Astrocyte (in vitro differentiated cells and primary cell): Measurements from ENCODE around the gene PHLPP2.

ENCODE experiments used
- CTCF ChIP-seq: IDR thresholded peaks from 2 replicates; pipeline ENCODE4 v1.5.1; 2011; ENCODE audit warnings: low read depth, mild to moderate bottlenecking, inconsistent platforms, low read length, moderate library complexity; ENCODE audit not compliant: insufficient read depth
- EZH2 ChIP-seq: IDR thresholded peaks from 2 replicates; pipeline ENCODE4 v1.6.1; 2012; ENCODE audit warnings: mild to moderate bottlenecking, low read length, inconsistent platforms; ENCODE audit not compliant: insufficient read depth

GRCh38 chr16:71627731-71628181 lies 96.7 kb downstream of the PHLPP2 start:
- TF ChIP-seq CTCF: no peak
- TF ChIP-seq EZH2: no peak
